ENCODE measurements around the gene VPS13C. TPM values are rescaled to one million over a fixed set of nuclear protein-coding genes. Genes with fewer than 3 reads are reported as not detected.

VPS13C gene
- 10 to 100 TPM; 55.2 to 57.2 TPM for total RNA-seq
- long read RNA-seq, partial matches to known transcripts, result 14 of 17 reads
- long read RNA-seq, other reads (novel, unspliced or antisense), result 3 of 17 reads

- DNase-seq, result peak; percentile 90 to 91
- peak; percentile 94 for ATAC-seq
- intact Hi-C loops (cut with DNase I, micrococcal nuclease), result no loop called here
Observed at GRCh38 chr15:62060113-62060895, at the start of gene VPS13C. Gene VPS13C (minus strand): TSS chr15:62060447. CDS start chr15:62060374, 73 bp downstream.

DNA sequence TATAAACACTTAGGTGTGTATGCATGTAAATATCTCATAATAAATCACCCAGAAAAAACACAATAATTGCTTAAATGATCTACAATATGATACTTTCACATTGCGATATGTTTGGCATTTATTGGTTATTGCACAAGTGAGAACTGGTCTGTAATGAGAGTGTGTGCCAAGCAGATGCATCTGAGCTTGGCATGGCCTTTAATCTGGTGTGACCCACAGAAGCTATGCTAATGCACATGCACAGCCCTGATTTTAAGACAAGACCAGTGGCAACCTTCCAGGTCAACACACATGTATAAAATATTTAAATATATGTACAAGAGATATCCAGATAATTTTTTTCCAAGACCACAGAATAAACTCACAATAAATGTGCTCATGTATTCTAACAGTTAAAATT is 49.2 kb upstream of the VPS13C start:
- intact Hi-C loops (cut with DNase I, micrococcal nuclease), result no loop called here
- DNase-seq (no peak), ATAC-seq (no peak)

- intact Hi-C loops (cut with DNase I, micrococcal nuclease), result no loop called here
- no peak for ATAC-seq
Observed at GRCh38 chr15:62108411-62108810, 48.2 kb upstream of the VPS13C start.

DNA sequence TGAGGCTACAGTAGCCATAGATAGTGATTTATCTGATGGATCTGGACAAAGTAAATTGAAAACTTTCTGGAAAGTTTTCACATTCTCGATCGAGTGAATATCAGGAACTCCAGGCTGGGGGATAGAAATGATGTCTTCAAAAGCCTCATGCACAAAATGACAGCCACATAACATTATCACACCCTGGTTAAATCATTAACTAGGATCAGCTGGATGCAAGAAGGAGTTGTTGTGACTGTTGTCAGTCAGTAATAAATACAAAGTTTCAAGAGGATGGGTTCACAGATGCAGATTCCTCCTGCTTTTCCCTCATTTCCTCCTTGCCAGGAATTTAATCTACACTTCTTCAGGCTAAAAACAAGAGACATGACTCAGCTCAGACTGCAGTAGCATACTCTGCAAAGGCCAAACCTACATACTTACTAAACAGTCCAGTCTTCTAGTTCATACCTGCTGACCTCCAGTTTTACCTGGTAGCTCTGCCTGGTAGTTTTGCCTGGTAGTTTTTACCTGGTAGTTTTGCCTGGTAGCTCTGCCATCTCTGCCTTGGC is 47.4 kb upstream of the VPS13C start:
- peak; percentile 52 for ATAC-seq
- DNase-seq, result no peak
- intact Hi-C loops (cut with DNase I, micrococcal nuclease), result no loop called here

More at GRCh38 chr15:62108411-62108810, 48.2 kb upstream of the VPS13C start:
- no peak for DNase-seq

DNA sequence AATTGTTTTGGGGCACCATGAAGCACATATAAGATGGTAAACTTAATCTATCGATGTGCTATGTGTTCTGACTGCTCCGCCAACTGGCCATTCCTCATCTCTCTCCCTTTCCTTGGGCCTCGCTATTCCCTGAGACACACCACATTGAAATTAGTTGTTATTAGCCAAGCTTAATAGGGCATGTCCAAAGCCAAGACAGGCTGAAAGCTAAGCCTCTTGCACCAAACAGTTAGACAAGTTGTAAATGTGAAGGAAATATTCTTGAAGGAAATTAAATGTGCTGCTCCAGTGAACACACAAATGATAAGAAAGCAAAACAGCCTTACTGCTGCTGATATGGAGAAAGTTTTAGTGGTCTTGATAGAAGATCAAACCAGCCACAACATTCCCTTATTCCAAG is 45.8 kb upstream of the VPS13C start:
- DNase-seq (no peak), ATAC-seq (no peak)
- intact Hi-C loops (cut with DNase I, micrococcal nuclease), result no loop called here

GRCh38 chr15:62105266-62105665 is 45.0 kb upstream of the VPS13C start:
- ATAC-seq (no peak), DNase-seq (no peak)
- intact Hi-C loops (cut with DNase I, micrococcal nuclease), result no loop called here

GRCh38 chr15:62104846-62105245 is 44.6 kb upstream of the VPS13C start:
- intact Hi-C loops (cut with DNase I, micrococcal nuclease), result no loop called here
- ATAC-seq (no peak), DNase-seq (no peak)

DNA sequence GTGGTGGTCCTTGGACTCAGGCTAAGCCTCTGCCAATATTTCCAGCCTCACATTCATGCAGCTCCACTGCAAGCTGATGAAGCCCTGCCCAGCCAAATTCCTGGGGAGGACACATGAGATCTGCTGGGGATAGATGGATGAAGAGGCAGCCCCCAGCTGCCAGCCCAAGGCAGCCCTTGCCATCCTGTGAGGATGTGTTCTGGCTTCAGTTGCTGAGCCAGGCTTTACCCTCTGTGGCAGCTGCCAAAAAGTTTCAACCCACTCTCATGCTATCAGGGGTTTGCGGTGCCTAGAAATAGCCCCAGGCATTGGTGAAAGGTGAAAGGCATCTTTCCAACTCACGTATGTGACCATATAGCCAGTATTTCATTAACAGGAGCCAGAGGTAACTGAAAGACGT is 44.2 kb upstream of the VPS13C start:
- intact Hi-C loops (cut with DNase I, micrococcal nuclease), result no loop called here
- DNase-seq (no peak), ATAC-seq (no peak)

- no peak for DNase-seq
- ATAC-seq, result no peak
- intact Hi-C loops (cut with DNase I, micrococcal nuclease), result no loop called here
Observed at GRCh38 chr15:62103431-62103830, 43.2 kb upstream of the VPS13C start.

GRCh38 chr15:62099094-62099601 is 38.9 kb upstream of the VPS13C start:
- intact Hi-C loops (cut with DNase I, micrococcal nuclease), result no loop called here
- DNase-seq, result no peak
- peak; percentile 58 for ATAC-seq

DNA sequence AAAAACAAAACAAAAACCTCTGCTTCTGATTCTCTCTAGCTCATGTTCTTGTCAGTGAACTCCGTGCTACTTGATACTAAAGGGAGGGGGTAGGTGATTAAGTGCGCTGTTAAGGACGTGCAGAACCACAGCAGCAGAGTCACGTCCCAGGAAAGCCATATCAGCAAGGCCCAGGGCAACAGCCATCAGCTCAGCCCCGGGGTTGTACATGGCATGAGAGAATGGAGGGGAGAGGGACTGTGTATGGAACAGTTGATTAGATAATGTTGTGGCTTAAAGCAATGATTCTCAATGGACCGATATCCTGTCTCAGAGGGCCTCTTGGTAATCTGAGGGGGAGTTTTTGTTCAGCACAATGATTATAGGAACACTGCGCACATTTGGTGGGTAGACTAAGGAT is 34.1 kb upstream of the VPS13C start:
- DNase-seq (no peak), ATAC-seq (no peak)
- intact Hi-C loops (cut with DNase I, micrococcal nuclease), result no loop called here

DNA sequence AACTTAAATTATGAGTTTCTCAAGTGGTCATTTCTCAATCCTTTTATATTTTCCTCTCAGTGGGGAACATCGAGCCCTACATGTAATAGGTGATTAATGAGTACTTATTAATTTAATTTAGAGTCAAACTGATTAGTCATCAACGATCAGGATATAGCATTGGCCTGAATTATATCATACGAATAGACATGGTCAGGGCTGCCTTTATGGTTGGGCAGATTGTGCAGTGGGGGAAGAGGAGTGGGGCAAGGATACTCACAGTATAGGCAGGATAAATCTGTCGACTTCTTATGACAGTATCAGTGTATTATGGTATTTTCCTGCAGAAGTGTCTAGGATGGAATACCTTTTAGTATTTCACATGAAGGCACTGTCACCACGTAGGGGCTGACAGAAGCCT is 33.6 kb upstream of the VPS13C start:
- intact Hi-C loops (cut with DNase I, micrococcal nuclease), result no loop called here

DNA sequence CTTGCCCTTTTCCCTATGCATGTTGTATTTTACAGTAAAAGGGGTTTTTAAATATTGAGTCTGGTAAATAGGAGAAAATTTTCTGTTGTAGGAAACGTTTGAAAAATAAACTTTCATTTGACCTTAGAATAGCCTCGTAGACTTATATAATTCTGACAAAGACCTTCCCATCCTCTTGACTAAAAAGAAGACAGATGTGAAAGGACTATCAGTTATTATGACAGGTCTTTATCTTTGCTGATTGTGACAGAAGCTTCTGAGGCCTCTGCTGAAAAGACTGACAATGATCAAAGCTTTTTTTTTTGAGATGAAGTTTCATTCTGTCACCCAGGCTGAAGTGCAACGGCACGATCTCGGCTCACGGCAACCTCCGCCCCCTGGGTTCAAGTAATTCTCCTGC is 30.7 kb upstream of the VPS13C start:
- intact Hi-C loops (cut with DNase I, micrococcal nuclease), result no loop called here
- DNase-seq (no peak), ATAC-seq (no peak)

More for the DNA sequence above, 33.6 kb upstream of the VPS13C start:
- ATAC-seq, result no peak
- DNase-seq, result no peak

DNA sequence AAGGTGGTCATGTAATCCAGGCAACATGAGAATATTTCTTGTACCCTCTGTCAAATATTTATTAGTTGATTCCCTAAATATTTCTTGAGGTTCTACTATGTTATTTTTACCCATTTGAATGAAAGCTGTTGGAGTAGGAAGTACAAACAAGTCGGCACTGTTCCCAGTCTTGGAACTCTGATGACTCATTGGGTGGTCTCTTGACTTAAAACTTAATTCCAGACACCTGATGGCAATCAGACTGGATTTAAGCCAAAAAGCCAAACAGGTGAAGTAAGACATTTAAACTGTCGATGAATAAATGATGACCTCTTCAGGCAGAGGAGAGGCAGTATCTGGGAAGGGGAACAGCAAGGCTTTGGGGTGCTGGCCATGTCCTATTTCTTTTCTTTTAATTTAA is 29.4 kb upstream of the VPS13C start:
- intact Hi-C loops (cut with DNase I, micrococcal nuclease), result no loop called here
- ATAC-seq (no peak), DNase-seq (no peak)

GRCh38 chr15:62088353-62088693 is 28.1 kb upstream of the VPS13C start:
- ATAC-seq (peak; percentile 27), DNase-seq (no peak)
- intact Hi-C loops (cut with DNase I, micrococcal nuclease), result no loop called here

- intact Hi-C loops (cut with DNase I, micrococcal nuclease), result no loop called here
- ATAC-seq (peak; percentile 54), DNase-seq (no peak)
Observed at GRCh38 chr15:62087671-62088352, 27.6 kb upstream of the VPS13C start.

- no peak for DNase-seq
- intact Hi-C loops (cut with DNase I, micrococcal nuclease), result no loop called here
- no peak for ATAC-seq
Observed at GRCh38 chr15:62085740-62086139, 25.5 kb upstream of the VPS13C start.

DNA sequence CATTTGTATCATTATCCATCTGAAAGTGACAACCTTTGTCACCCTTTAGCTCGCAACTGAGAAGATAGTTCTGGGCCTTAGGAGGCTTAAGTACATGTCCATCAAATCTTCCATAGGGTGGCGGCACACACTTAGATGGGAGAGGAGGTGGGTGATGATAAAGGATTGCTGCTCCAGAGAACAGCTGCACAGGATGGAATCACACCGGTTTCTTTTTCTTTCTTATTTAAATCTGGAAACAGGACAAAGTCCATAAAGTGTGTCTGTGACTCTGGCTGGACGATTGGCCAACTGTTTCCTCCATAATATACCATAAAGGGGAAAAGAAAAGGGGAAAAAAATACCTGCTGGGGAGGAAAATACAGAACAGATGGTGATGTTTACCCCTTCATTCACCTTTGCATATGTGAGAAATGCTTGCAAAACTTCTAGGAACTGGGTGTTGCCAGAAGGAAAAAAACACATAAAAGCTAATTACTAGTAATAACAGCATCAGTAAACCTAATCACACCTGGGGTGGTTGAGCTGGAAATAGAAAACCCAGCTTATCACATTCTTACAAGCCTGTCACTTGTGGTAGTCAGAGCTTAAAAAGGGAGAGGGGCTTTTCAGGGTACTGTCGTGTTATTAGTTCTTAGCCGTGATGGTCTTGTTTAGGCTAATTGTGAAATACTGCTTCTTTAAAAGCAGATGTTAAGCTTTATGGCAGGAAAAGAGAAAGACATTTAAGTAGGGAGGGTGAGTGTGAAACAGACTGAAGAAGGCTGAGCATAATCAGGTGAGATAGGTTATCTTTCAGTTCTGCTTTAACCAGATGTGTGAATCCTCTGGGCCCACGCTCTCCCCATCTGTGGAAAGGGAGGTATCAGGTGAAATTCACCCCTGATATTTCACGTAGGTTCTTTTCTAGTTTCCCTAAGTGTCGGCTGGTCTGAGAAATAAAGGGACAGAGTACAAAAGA is 23.2 kb upstream of the VPS13C start:
- intact Hi-C loops (cut with DNase I, micrococcal nuclease), result no loop called here
- DNase-seq, result no peak
- peak; percentile 87 for ATAC-seq

GRCh38 chr15:62079594-62079993 is 19.3 kb upstream of the VPS13C start:
- intact Hi-C loops (cut with DNase I, micrococcal nuclease), result no loop called here
- ATAC-seq (no peak), DNase-seq (no peak)
